Activated CD4-positive, alpha-beta T cell treated with anti-CD3 and anti-CD28 coated beads, Interleukin-2, amount 10 ng/mL, durations not matched to agents 7 days and 5 days (primary cell): ENCODE measurements around the gene LRRC26. TPM values are rescaled to one million over a fixed set of nuclear protein-coding genes. Genes with fewer than 3 reads are reported as not detected.
A peak's percentile ranks its signal among the peaks of the same experiment; 100 is the strongest.

Experiments used
- CTCF ChIA-PET: fragments of 350-600 bp; sonication (Branson Sonifier 250); formaldehyde crosslinking; loops from one replicate; lab custom pipeline; 2021; ENCODE audit warnings: antibody characterized with exemption; lab: Charles Lee
- POLR2A ChIA-PET: fragments of 350-600 bp; sonication (Branson Sonifier 250); formaldehyde crosslinking; loops from one replicate; lab custom pipeline; 2021; ENCODE audit warnings: antibody characterized with exemption; lab: Charles Lee
- DNase-seq: peaks from one replicate; pipeline ENCODE4 v3.0.0-alpha.2; 2020
- H3K27ac Mint-ChIP-seq: one replicate; pipeline ENCODE4 v1.8.0; 2021; ENCODE audit warnings: mild to moderate bottlenecking, moderate library complexity, mixed read lengths
- H3K27me3 Mint-ChIP-seq: one replicate; pipeline ENCODE4 v1.8.0; 2021; ENCODE audit warnings: mixed read lengths
- H3K36me3 Mint-ChIP-seq: one replicate; pipeline ENCODE4 v1.8.0; 2021; ENCODE audit warnings: low read depth, mixed read lengths
- H3K4me1 Mint-ChIP-seq: one replicate; pipeline ENCODE4 v1.8.0; 2021; ENCODE audit warnings: mixed read lengths
- H3K4me3 Mint-ChIP-seq: one replicate; pipeline ENCODE4 v1.8.0; 2021; ENCODE audit warnings: mild to moderate bottlenecking, moderate library complexity, mixed read lengths
- H3K9me3 Mint-ChIP-seq: one replicate; pipeline ENCODE4 v1.8.0; 2021; ENCODE audit warnings: mixed read lengths
- total RNA-seq, 2 experiments: library from RNA; stranded (reverse); gene quantifications; one replicate each; pipeline ENCODE4 v1.2.3, GENCODE V29; 2021

The LRRC26 gene
- total RNA-seq, 2 experiments from 2014 or later, result not detected

DNA sequence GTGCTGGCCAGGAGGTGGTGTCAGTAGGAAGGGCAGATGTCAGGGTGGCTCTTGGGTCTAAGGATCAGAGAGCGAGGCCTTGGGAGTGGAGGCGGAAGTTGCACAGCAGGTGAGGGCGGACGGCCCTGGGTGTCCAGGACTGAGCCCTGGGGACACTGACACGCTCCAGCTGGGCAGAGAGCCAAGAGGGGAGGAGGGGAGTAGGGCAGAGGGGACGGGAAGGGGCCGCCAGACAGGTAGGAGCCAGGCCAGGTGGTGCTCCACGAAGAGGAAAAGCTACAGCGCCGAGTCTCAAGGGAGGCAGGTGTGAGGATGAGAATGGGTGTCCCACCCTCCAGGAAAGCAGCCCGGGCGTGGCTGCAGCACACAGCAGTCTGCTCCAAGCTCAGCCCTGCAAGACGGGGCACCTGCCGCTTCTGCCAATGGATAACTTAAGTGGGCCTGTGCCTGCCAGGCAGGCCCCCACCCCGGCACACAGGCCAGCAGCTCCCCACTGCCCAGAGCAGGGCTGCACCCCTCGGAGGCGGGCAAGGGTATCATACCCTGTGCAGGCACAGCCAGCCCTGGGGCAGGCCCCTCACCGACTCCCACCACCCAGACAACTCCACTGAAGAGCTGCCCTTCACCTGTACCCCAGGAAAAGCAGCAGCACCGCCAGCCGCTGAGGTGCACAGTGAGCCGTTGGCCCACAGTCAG, 25.8 kb upstream of the LRRC26 start:
- H3K27ac Mint-ChIP-seq, result peak overlapping the region; percentile 13
- CTCF ChIA-PET, result interaction anchor here (1.1 to 1.6 kb wide), 5 partner anchors 8 to 77 kb away, joined by 3 to 7 read pairs (median 3); partner anchors contain the start of gene RNF224
- POLR2A ChIA-PET, result no interaction called here

DNA sequence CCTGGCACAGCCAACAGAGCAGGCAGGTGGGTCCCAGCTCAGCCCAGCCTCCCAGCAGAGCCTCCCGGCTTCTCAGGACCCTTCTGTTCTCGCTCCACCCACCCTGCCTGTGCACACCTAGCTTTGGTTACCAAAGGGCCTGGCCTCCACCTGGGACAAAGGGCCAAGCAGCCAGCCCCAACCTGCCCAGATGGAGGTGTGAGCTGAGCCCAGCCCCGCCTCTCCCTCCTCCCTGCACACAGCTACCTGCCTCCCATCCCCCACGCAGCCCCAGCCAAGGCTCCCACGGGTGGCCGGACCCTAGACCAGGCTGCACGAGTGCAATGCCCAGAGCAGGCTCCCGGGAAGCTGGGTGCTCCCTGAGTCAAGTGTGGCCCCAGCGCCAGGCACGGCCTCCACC, 25.1 kb upstream of the LRRC26 start:
- Mint-ChIP-seq H3K36me3 (no peaks in the 10 kb centered on the region), H3K27me3 (no peaks in the 10 kb centered on the region), H3K9me3 (no peaks in the 10 kb centered on the region), H3K27ac (no peak overlapping the region), H3K4me1 (peaks cover 13% of the 10 kb centered on the region), H3K4me3 (no peak overlapping the region)
- POLR2A ChIA-PET, result no interaction called here
- CTCF ChIA-PET, result interaction anchor here (1.1 to 1.6 kb wide), 4 partner anchors 9 to 48 kb away, joined by 3 to 7 read pairs (median 4); partner anchors contain the start of gene RNF224
- DNase-seq, result no peak

More for the DNA sequence above, 25.8 kb upstream of the LRRC26 start:
- Mint-ChIP-seq H3K4me3 (no peak overlapping the region), H3K36me3 (no peaks in the 10 kb centered on the region), H3K9me3 (no peaks in the 10 kb centered on the region), H3K27me3 (no peaks in the 10 kb centered on the region), H3K4me1 (peaks cover 9% of the 10 kb centered on the region)
- no peak for DNase-seq

DNA sequence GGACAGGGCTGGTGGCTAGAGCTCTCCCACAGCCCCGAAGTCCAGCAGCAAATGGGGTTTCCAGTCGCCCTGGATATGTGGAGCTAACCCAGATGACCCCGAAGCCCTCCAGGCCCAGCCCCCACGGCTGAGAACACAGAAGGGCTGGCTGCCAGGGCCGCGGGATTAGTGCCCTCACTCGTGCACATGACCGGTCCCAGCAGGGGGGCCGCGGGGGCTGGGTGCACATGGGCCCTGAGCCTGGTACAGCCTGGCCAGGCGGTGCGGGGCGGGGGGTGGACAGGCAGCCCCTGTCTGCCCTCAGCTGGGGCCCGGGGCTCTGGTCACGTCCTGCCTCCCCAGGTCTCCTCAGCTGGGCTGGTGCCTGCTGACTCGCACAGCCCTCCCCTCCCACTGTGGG, 24.5 kb upstream of the LRRC26 start:
- no peak overlapping the region for H3K27ac Mint-ChIP-seq
- ChIA-PET POLR2A (no interaction called here), CTCF (interaction anchor here (1.1 kb wide), 1 partner anchor 33 kb away, joined by 4 read pairs; the partner anchor contains the start of gene RNF224)
- H3K4me1 Mint-ChIP-seq, result peaks cover 18% of the 10 kb centered on the region
- no peaks in the 10 kb centered on the region for H3K9me3 Mint-ChIP-seq
- no peaks in the 10 kb centered on the region for H3K36me3 Mint-ChIP-seq
- H3K27me3 Mint-ChIP-seq, result no peaks in the 10 kb centered on the region
- no peak for DNase-seq
- no peak overlapping the region for H3K4me3 Mint-ChIP-seq

DNA sequence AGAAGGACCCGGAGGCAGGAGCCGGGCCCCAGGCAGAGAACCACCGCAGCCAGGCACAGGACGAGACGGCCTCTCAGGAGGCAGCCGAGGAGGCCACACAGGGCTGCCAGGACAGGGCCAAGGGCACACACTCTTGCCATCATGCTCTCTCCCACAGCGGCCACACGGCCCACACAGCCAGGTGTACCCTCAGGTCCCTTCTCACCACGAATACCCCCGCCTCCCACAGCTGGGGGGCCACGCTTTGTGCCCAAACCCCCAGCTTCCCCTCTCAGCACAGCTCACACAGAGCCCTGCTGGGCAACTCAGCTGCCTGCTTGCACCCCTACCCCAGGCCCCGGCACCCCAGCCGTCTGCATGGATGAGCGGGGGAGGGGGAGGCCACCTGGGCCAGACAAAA, 23.9 kb upstream of the LRRC26 start:
- Mint-ChIP-seq H3K36me3 (peaks cover 2% of the 10 kb centered on the region), H3K4me1 (peaks cover 23% of the 10 kb centered on the region), H3K27me3 (no peaks in the 10 kb centered on the region), H3K4me3 (no peak overlapping the region), H3K9me3 (no peaks in the 10 kb centered on the region), H3K27ac (no peak overlapping the region)
- CTCF ChIA-PET, result interaction anchor here (1.6 kb wide), 1 partner anchor 11 kb away, joined by 6 read pairs; no protein-coding TSS in a partner anchor
- POLR2A ChIA-PET, result no interaction called here
- no peak for DNase-seq

DNA sequence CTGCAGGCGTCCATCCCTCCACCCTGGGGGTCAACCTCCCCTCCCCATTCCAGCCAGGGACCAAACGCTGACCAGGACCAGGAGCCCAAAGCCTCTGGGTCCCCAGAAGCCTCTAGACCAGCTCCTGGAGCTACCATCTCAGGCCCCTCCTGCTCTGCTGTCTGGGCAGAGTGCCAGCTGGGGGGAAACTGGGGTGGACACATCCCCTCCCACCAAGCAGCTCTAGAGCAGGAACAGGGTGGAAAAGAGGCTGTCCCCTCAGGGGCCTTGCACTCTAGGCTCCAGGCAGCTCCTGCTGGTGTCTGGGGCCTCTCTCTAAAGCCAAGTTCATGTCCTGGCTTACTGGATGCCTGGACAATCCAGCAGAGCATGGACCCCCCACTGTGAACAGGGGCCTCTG, 23.0 kb upstream of the LRRC26 start:
- no peak for DNase-seq
- Mint-ChIP-seq H3K4me1 (peaks cover 20% of the 10 kb centered on the region), H3K27me3 (no peaks in the 10 kb centered on the region), H3K9me3 (no peaks in the 10 kb centered on the region), H3K36me3 (peaks cover 2% of the 10 kb centered on the region), H3K27ac (no peak overlapping the region), H3K4me3 (no peak overlapping the region)
- ChIA-PET CTCF (interaction anchor here (1.1 to 1.6 kb wide), 3 partner anchors 11 to 63 kb away, joined by 3 to 6 read pairs (median 5); no protein-coding TSS in a partner anchor), POLR2A (no interaction called here)

DNA sequence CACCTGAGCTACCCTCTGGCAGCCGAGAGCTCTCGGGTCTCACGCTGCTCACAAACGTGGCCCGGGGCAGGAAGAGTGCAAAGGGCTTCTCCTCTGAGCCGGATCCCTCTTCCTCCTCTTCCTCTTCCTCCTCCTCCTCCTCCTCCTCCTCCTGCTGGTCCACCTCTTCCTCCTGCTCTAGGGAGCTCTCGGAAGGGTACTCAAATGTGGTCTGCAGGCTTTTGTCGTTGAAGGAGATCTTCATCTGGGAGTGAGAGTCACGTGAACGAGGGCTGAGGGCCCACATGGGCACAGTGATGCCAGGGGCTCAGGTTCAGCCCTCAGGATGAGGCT, 22.6 kb upstream of the LRRC26 start:
- no peak overlapping the region for H3K27ac Mint-ChIP-seq
- CTCF ChIA-PET, result interaction anchor here (1.0 to 1.6 kb wide), 4 partner anchors 12 to 158 kb away, joined by 3 to 6 read pairs (median 4); no protein-coding TSS in a partner anchor
- DNase-seq, result no peak
- POLR2A ChIA-PET, result no interaction called here
- no peak overlapping the region for H3K4me3 Mint-ChIP-seq
- no peaks in the 10 kb centered on the region for H3K27me3 Mint-ChIP-seq
- peaks cover 23% of the 10 kb centered on the region for H3K4me1 Mint-ChIP-seq
- peaks cover 2% of the 10 kb centered on the region for H3K36me3 Mint-ChIP-seq
- no peaks in the 10 kb centered on the region for H3K9me3 Mint-ChIP-seq

DNA sequence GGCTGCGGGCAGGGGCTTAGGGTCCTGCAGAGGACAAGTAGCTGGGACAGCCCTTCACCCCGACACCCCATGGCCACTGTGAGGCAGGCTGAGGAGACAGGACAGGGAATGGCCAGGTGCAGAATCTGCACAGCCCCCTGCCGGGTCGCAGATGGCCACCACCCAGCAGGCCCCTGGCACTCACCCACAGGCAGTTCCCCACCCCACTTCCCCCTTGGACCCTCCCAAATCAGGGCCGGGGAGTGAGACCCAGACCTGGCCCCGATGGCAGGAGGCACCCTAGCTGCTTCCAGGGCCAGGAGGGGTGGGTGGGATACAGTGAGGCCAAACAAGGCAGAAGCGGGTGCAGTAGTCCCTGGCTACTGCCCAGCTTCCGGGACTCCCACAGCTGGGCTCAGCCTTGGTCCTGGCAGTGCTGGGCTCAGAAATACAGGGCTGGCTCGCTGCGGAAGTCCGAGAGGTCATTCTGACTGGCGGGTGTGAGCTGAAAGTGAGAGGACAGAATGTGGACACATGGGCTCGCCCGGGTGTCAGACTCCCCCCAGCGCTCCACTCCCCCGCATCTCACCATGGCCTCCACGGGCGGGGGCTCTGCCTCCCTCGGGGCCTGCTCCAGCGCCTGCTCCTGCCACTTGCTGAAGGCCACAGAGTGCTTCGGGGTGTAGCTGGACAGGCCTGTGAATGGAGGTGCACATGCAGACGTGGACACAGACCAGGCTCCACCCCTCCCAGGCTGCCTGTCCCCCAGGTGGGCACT, 22.0 kb upstream of the LRRC26 start:
- no peak for DNase-seq
- H3K9me3 Mint-ChIP-seq, result no peaks in the 10 kb centered on the region
- peaks cover 26% of the 10 kb centered on the region for H3K4me1 Mint-ChIP-seq
- no peak overlapping the region for H3K4me3 Mint-ChIP-seq
- ChIA-PET CTCF (interaction anchor here (0.7 to 1.5 kb wide), 4 partner anchors 23 to 157 kb away, joined by 3 to 5 read pairs (median 3); no protein-coding TSS in a partner anchor), POLR2A (no interaction called here)
- H3K27ac Mint-ChIP-seq, result no peak overlapping the region
- peaks cover 2% of the 10 kb centered on the region for H3K36me3 Mint-ChIP-seq
- no peaks in the 10 kb centered on the region for H3K27me3 Mint-ChIP-seq

DNA sequence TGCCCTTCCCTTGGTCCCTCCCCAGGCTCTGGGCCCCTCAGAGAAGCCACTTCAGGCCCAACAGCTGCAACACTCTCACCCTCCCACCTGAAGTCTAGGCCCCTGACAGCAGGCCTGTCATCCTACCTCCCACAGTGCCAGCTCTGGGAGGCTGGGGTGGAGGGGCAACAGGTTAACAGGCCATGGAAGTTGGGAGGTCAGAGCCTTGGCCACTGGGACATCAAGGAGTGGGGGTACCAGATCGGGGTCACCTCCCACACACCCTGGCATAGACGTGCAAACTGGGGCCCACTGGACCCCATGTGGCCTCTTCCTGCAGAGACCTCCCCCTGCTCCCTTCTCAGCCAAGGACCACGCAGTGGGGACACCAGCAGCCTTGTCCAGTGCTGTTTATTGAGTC, 21.4 kb upstream of the LRRC26 start:
- POLR2A ChIA-PET, result no interaction called here

DNA sequence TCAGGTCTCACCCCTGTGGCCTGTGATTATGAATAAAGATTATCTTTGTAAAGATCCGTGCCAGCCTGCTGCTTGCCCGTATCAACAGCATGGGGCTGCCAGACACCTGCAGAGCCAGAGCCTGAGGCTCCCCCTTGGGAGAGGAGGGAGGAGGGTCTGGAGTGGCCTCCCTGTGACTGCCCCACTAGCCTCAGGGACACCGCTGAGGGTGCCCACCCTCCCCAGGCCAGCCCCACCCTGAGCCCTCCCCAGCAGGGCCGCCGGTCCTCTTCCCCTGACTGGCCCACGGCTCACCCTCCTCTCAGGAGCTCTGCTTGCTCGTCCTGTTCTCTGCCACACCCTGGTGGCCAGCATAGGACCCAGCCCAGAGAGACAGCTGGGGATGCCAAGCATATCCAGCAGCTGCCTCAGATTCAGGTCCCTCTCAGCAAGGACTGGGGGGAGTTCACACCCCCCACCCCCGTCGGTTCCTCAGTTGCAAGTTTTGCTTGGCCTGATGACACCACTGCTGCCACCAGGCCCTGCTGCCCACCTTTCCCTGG, 20.5 kb upstream of the LRRC26 start:
- Mint-ChIP-seq H3K4me3 (peak overlapping the region; percentile 96), H3K9me3 (no peaks in the 10 kb centered on the region), H3K36me3 (peaks cover 3% of the 10 kb centered on the region), H3K27ac (peak overlapping the region; percentile 19), H3K4me1 (peaks cover 34% of the 10 kb centered on the region), H3K27me3 (no peaks in the 10 kb centered on the region)
- CTCF ChIA-PET, result interaction anchor here (0.8 to 2.2 kb wide), 5 partner anchors 8 to 94 kb away, joined by 3 to 11 read pairs (median 4); no protein-coding TSS in a partner anchor
- POLR2A ChIA-PET, result no interaction called here
- DNase-seq, result no peak

More for the DNA sequence above, 21.4 kb upstream of the LRRC26 start:
- Mint-ChIP-seq H3K36me3 (peaks cover 2% of the 10 kb centered on the region), H3K4me1 (peaks cover 32% of the 10 kb centered on the region), H3K4me3 (no peak overlapping the region), H3K9me3 (no peaks in the 10 kb centered on the region), H3K27me3 (no peaks in the 10 kb centered on the region), H3K27ac (no peak overlapping the region)
- CTCF ChIA-PET, result interaction anchor here (0.7 to 1.1 kb wide), 3 partner anchors 38 to 95 kb away, joined by 3 to 4 read pairs (median 3); no protein-coding TSS in a partner anchor
- DNase-seq, result no peak

DNA sequence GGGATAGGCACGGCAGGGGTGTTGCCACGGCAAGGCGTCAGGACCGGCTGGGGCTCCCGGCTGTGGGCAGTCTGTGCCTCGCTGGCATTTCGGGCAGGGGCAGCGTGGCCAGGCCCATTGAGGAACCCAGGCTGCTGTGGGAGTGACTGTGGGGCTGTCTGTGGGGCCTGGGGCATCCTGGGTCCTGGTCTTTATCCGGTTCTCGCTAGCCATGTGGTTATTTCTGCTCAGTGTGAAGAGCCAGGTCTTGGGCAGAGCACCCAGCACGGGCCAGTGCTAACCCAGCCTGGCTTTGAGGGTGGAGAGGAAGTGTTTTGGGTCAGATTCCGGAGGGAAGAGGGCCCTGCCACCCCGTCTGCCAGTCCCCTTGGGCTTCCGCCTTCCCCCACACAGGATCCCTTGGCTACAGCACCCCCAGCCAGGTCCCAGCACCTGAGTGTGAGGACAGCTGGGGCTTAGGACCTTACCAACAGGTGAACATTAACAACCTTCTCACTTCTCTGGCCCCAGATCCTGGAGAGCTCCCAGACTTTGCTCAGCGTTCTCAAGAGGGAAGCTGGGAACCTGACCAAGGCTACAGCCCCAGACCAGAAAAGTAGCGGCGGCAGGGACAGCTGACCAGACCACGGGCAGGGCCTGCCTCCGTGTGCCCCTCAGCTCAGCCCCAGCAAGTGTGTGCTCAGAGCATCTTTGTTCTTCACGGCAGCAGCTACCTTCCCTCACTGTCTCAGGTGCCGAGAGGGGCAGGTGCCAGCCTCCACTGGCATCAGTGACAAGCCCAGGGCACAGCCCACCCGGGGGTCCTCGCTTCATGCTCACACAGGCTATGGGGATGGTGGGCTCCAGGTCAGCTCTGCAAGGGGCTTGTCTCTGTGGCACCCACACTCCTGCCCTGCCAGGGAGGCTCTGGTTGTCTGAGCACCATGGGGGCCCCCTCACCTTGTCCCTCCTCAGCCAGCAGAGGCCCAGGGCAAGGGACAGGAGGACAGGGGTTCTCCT, 19.7 kb upstream of the LRRC26 start:
- no peak for DNase-seq
- CTCF ChIA-PET, result interaction anchor here (1.0 to 2.6 kb wide), 8 partner anchors 9 to 143 kb away, joined by 3 to 11 read pairs (median 6); partner anchors contain the start of genes NDOR1, TMEM203, TMEM210 and TPRN
- no peaks in the 10 kb centered on the region for H3K27me3 Mint-ChIP-seq
- H3K36me3 Mint-ChIP-seq, result peaks cover 3% of the 10 kb centered on the region
- POLR2A ChIA-PET, result interaction anchor here (1.1 to 1.6 kb wide), 2 partner anchors 11 to 15 kb away, joined by 4 to 5 read pairs; partner anchors contain the start of gene TPRN
- H3K4me3 Mint-ChIP-seq, result peak overlapping the region; percentile 96
- peaks cover 34% of the 10 kb centered on the region for H3K4me1 Mint-ChIP-seq
- H3K27ac Mint-ChIP-seq, result peak overlapping the region; percentile 94
- no peaks in the 10 kb centered on the region for H3K9me3 Mint-ChIP-seq

DNA sequence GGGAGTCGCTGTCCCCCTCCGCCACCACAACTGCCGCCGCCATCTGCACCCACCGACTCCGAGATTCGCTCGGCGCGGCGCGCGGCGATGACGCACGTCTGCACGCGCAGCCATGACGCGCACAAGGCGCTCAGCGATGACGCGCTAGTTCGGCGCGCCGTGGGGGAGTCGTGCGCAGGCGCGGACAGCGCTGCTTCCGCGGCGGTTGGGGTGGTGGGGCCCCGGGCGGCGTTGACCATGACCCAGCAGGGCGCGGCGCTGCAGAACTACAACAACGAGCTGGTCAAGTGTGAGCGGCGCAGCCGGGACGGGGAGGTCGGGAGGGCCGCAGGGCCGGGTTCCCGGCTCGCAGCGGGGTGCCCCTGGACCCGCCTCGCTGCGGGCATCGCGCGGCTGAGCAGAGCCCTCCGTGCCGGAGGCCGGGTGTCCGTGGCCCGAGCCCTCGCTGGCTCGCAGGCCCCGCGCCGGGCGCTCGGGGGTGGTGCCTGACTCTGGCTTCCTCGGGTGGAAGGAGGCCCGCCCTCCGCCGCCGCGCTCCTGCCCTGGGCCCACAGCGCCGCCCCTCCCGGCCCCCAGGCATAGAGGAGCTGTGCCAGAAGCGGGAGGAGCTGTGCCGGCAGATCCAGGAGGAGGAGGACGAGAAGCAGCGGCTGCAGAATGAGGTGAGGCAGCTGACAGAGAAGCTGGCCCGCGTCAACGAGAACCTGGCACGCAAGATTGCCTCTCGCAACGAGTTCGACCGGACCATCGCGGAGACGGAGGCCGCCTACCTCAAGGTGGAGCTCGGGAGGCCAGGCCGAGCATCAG, 18.8 kb upstream of the LRRC26 start, which contains the start of the genes ANAPC2 and SSNA1:
ANAPC2 (minus strand) TSS at position 71 of the 807 bp plus-strand sequence; CDS start at position 43, 28 bp downstream.
SSNA1 (plus strand) TSS at position 187 of the 807 bp plus-strand sequence; CDS start at position 238, 51 bp downstream.
- Mint-ChIP-seq H3K4me3 (peak within 1 kb of the TSS; percentile 96), H3K9me3 (no peaks in the 10 kb centered on the region), H3K27ac (peak within 1 kb of the TSS; percentile 95), H3K27me3 (no peaks in the 10 kb centered on the region), H3K36me3 (peaks cover 3% of the 10 kb centered on the region), H3K4me1 (peaks cover 34% of the 10 kb centered on the region)
- ChIA-PET CTCF (interaction anchor here (1.2 to 2.6 kb wide), 9 partner anchors 10 to 142 kb away, joined by 3 to 11 read pairs (median 6); partner anchors contain the start of genes NDOR1, TMEM203, TMEM210 and TPRN), POLR2A (interaction anchor here (1.1 to 1.6 kb wide), 2 partner anchors 12 to 16 kb away, joined by 4 to 5 read pairs; partner anchors contain the start of gene TPRN)
- peak; percentile 92 for DNase-seq
